ENCODE results near the gene COG5.

DNA sequence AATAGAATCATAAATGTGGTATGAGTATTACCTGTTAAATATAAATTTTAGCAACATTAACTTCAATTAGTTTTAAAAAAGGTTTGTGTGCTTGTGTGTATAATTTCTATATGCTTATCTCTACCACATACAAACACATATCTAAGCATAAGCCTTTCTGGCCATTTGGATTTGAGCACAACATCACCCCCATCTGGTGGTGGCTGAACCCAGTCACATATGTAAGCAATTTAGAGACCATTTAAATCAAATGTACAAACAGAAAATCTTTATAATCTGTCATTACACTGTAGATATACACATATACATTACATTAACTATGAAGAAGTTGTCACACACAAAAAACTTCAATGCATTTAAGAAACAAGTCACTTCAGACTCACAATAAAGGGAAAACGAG, 62.1 kb downstream of the COG5 start:
- TF ChIP-seq, protein P1, sequence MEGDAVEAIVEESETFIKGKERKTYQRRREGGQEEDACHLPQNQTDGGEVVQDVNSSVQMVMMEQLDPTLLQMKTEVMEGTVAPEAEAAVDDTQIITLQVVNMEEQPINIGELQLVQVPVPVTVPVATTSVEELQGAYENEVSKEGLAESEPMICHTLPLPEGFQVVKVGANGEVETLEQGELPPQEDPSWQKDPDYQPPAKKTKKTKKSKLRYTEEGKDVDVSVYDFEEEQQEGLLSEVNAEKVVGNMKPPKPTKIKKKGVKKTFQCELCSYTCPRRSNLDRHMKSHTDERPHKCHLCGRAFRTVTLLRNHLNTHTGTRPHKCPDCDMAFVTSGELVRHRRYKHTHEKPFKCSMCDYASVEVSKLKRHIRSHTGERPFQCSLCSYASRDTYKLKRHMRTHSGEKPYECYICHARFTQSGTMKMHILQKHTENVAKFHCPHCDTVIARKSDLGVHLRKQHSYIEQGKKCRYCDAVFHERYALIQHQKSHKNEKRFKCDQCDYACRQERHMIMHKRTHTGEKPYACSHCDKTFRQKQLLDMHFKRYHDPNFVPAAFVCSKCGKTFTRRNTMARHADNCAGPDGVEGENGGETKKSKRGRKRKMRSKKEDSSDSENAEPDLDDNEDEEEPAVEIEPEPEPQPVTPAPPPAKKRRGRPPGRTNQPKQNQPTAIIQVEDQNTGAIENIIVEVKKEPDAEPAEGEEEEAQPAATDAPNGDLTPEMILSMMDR (conservative IDR thresholded peaks at IDR 0.05; ENCODE audit: low read depth, low read length) = peak; percentile 70
- TF ChIP-seq EZH2 (IDR thresholded peaks at IDR 0.05; ENCODE audit: borderline replicate concordance, low read depth, low read length, poor library complexity, severe bottlenecking) = no peak
